22Rv1 (cell line): Measurements from ENCODE around the gene ZMYND15.

Experiments
- CTCF ChIP-seq: fragments of 450-650 bp; IDR thresholded peaks from 2 replicates; pipeline ENCODE4 v1.5.1; 2017; ENCODE audit warnings: mild to moderate bottlenecking
- ZFX ChIP-seq: fragments of 450-650 bp; IDR thresholded peaks from 2 replicates; pipeline ENCODE4 v1.6.1; 2017; ENCODE audit warnings: antibody characterized with exemption, borderline replicate concordance

GRCh38 chr17:4759776-4760236 is 20.2 kb downstream of the ZMYND15 start:
- no peak for TF ChIP-seq CTCF
- no peak for TF ChIP-seq ZFX
